ENCODE measurements around the gene ZNF670. TPM values are rescaled to one million over a fixed set of nuclear protein-coding genes. Genes with fewer than 3 reads are reported as not detected.

ZNF670 gene
- total RNA-seq, result 3.6 and 6.2 TPM in 2 replicates

DNA sequence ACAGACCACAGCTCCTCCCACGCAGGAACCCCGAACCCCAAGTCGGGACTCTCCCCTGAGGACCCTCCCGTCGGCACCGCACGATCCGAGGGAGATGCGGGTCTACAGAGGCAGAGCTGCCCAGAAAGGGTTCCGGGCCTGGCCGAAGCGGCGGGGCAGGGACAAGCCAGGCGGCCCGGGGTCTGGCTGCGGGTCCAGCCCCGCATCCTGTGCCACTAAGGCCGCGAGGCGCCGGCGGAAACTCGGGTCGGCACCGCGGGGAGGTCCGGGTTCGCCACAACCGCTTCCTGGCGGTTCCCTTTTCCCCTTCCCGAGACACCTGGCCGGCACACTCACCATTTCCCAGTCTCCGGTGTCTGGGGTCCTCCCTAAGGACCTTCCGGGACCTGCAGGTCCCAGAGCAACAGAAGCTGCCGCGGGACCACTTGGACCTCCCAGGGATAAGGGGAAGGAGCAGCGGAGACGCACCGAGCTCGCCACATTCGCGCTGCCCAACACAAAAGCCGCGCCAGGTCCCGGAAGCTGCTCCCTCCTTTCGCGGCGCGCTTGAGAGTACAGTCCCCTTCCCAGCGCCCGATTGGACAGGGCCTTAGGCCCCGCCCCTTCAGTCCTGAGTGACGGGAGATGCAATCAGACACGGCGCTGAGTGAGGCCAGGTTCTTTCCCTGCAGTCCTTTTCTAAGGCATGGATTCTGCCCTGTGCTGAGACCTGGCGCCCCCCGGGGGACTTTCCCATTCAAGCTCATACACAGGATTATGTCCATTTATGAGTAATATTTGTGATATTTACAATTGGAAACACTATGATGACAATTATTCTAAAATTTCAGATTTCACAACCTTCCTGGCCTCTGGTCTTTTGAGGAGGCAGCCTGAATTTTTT, at the start of gene ZNF670:
ZNF670 (minus strand) TSS at position 554 of the 883 bp plus-strand sequence; CDS start at position 339, 215 bp downstream.

GRCh38 chr1:247103859-247104591, 25.4 kb upstream of the ZNF670 start, which contains the start of gene ZNF669:
ZNF669 (minus strand) TSS chr1:247104356; CDS start chr1:247104199, 157 bp downstream.

Other genes starting within 250 kb of the ZNF670 start
- 46.8 and 60.5 TPM in 2 replicates for gene AHCTF1, start 146.9 kb downstream of the ZNF670 start, total RNA-seq
- 0.21 and 0.68 TPM in 2 replicates for gene ZNF695, start 70.8 kb downstream of the ZNF670 start, total RNA-seq
- gene ZNF669, start 25.5 kb upstream of the ZNF670 start, total RNA-seq, result 11.3 and 13.0 TPM in 2 replicates
- gene ZNF124, start 93.2 kb upstream of the ZNF670 start, total RNA-seq, result 22.2 and 43.1 TPM in 2 replicates
- gene VN1R5, start 177.3 kb upstream of the ZNF670 start, total RNA-seq, result not detected in 2 replicates